Uterus (tissue), 2 donors: Measurements from ENCODE around the gene TNNI2.

Experiments
- POLR2A ChIP-seq, 2 donors: fragments of 450-650 bp; IDR thresholded peaks; one replicate each; pipeline ENCODE4 v1.6.1; 2016; ENCODE audit warnings: antibody characterized with exemption in 2 of 2, mild to moderate bottlenecking in 1 of 2, moderate library complexity in 1 of 2
- TF ChIP-seq, protein P1 (sequence below), 4 experiments: fragments of 200-600 bp in 2 of 4; fragments of 450-650 bp in 2 of 4; sonication (generic) in 2 of 4; IDR thresholded peaks; one replicate each; pipeline ENCODE4 v1.5.1; 2016 to 2019; ENCODE audit warnings: antibody characterized with exemption in 4 of 4, mild to moderate bottlenecking in 2 of 4, moderate library complexity in 1 of 4

- no peak for TF ChIP-seq POLR2A (IDR thresholded peaks at IDR 0.05)
- TF ChIP-seq, protein P1, sequence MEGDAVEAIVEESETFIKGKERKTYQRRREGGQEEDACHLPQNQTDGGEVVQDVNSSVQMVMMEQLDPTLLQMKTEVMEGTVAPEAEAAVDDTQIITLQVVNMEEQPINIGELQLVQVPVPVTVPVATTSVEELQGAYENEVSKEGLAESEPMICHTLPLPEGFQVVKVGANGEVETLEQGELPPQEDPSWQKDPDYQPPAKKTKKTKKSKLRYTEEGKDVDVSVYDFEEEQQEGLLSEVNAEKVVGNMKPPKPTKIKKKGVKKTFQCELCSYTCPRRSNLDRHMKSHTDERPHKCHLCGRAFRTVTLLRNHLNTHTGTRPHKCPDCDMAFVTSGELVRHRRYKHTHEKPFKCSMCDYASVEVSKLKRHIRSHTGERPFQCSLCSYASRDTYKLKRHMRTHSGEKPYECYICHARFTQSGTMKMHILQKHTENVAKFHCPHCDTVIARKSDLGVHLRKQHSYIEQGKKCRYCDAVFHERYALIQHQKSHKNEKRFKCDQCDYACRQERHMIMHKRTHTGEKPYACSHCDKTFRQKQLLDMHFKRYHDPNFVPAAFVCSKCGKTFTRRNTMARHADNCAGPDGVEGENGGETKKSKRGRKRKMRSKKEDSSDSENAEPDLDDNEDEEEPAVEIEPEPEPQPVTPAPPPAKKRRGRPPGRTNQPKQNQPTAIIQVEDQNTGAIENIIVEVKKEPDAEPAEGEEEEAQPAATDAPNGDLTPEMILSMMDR (IDR thresholded peaks at IDR 0.05), result no peak
Measured at GRCh38 chr11:1854132-1854948, 15.6 kb downstream of the TNNI2 start.
